ENCODE results near the gene RPS6KC1. TPM values are rescaled to one million over a fixed set of nuclear protein-coding genes. Genes with fewer than 3 reads are reported as not detected.

Gene RPS6KC1
- total RNA-seq, 4 donors from 2014 or later, result 13.5 to 29.7 (median 22.2) TPM

Other genes starting within 250 kb of the RPS6KC1 start
- not detected for gene SPATA45, start 203.6 kb upstream of the RPS6KC1 start, total RNA-seq
- gene FLVCR1, start 193.0 kb upstream of the RPS6KC1 start, total RNA-seq, result 10 to 100 TPM; 19.8 to 83.4 (median 41.5) TPM
- 1 to 10 TPM in 2 of 4 donors, under 1 TPM in 1, not detected in 1; 0.85 to 1.7 (median 1.1) TPM for gene VASH2, start 100.7 kb upstream of the RPS6KC1 start, total RNA-seq
- 10 to 100 TPM; 21.1 to 62.7 (median 46.7) TPM for gene ANGEL2, start 35.4 kb upstream of the RPS6KC1 start, total RNA-seq

Measured in Peyer's patch (tissue), 4 donors.